ENCODE results near the gene OR4D9.
"Not testable (repeated sequence)": the region's sequence is repeated elsewhere in the genome, so short reads cannot be mapped to it uniquely, and the experiment has no call there.

Gene OR4D9

DNA sequence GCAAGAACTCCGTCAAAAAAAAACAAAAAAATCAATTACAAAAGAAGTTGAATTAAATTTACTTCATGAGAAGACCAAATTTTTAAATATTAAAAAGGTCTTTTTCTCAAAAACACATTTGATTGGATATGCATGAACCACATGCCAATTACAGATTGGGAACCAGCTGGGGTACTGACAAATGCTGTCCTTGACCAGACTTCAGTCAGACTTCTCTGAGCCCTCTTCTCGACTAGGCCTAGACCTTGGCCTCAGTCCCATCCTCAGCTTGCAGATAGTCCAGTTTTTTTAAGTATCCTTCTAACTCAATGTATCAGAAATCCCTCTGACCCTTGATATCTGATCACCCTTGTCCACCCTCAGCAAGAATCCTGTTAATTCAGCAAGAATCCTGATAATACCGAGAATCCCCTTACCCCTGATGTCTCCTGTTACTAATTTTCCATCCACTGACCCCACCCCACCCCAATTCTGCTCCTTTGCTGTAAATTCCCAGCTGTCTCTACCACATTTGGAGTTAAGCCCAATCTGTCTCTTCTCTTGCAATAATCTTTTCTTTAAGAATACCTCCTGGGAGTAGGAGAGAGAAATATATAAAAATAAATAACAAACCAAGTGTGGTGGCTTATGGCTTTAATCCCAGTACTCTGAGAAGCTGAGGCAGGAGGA lies 30.9 kb downstream of the OR4D9 start:
- no peak for DNase-seq (ENCODE audit: extremely low read depth, low read depth)
- TF ChIP-seq CTCF (IDR thresholded peaks at IDR 0.05; ENCODE audit: low read depth, low read length), result no peak

DNA sequence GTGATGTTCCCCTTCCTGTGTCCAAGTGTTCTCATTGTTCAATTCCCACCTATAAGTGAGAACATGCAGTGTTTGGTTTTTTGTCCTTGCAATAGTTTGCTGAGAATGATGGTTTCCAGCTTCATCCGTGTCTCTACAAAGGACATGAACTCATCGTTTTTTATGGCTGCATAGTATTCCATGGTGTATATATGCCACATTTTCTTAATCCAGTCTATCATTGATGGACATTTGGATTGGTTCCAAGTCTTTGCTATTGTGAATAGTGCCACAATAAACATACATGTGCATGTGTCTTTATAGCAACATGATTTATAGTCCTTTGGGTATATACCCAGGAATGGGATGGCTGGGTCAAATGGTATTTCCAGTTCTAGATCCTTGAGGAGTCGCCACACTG lies 32.4 kb downstream of the OR4D9 start:
- DNase-seq (ENCODE audit: extremely low read depth, low read depth), result not testable (repeated sequence)

GRCh38 chr11:59544869-59545178 lies 33.5 kb downstream of the OR4D9 start:
- DNase-seq (ENCODE audit: extremely low read depth, low read depth), result no peak
- no peak for TF ChIP-seq CTCF (IDR thresholded peaks at IDR 0.05; ENCODE audit: low read depth, low read length)

- no peak for DNase-seq (ENCODE audit: extremely low read depth, low read depth)
- no peak for TF ChIP-seq CTCF (IDR thresholded peaks at IDR 0.05; ENCODE audit: low read depth, low read length)
Measured at GRCh38 chr11:59545179-59546020, 34.1 kb downstream of the OR4D9 start.

DNA sequence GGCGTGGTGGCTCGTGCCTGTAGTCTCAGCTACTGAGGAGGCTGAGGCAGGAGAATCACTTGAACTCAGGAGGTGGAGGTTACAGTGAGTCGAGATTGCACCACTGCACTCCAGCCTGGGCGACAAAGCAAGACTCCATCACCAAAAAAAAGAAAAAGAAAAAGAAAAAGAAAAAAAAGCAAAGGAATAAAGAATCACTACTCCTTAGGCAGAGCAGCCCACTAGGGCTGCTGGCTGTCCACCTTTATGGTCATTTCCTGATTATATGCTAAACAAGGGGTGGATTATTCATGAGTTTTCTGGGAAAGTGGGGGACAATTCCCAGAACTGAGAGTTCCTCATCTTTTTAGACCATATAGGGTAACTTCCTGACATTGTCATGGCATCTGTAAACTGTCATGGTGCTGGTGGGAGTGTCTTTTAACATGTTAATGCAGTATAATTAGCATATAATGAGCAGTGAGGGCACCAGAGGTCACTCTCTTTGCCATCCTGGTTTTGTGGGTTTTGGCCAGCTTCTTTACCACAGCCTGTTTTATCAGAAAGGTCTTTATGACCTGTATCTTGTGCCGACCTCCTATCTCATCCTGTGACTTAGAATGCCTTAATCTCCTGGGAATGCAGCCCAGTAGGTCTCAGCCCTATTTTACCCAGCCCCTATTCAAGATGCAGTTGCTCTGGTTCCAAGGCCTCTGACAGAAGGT lies 36.4 kb downstream of the OR4D9 start:
- DNase-seq (ENCODE audit: extremely low read depth, low read depth), result not testable (repeated sequence)

GRCh38 chr11:59548309-59548656 lies 36.9 kb downstream of the OR4D9 start:
- no peak for DNase-seq (ENCODE audit: extremely low read depth, low read depth)
- TF ChIP-seq CTCF (IDR thresholded peaks at IDR 0.05; ENCODE audit: low read depth, low read length), result no peak

DNA sequence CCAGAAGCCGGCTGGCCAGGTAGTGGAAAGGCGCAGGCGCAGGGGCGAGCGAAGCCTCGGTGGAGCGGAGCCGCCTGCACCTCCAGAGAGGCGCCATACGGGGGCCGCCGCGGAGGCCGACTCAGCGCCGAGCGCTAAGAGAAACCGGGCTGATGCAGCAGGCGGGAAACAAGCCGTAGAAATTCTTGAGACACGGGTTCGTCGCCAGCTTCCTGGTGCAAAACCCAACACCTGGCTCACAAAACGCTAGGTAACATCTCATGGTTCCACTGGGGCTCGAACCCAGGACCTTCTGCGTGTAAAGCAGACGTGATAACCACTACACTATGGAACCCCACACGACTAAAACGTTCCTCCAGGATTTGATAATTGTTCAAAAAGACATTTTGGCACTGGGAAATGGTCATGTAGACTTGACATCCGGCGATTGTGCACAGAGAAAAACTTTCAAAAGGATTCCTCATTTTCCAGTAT lies 39.1 kb downstream of the OR4D9 start:
- peak; percentile 45 for TF ChIP-seq CTCF (IDR thresholded peaks at IDR 0.05; ENCODE audit: low read depth, low read length)
- peak; percentile 94 for DNase-seq (ENCODE audit: extremely low read depth, low read depth)
